ENCODE data around the gene NOL11.

The NOL11 gene

DNA sequence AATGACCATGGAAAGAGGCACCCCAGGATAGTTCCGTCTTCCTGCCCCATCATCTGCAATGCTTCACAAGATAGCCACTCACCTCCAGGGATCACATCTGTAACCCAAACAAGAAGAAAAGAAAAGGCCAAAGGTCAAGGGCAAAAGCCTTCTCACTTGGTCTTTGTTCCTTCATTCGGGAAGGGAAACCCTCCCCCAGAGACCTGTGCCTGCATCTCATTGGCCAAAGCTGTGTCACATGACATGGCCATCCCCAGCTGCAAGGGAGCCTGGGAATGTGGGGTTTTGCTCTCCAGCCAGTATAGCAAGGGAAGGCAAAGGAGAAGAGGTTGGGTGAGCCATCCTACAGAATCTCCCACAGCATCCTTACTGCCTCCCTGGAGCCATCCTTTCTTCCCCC lies 47.9 kb downstream of the NOL11 start:
- TF ChIP-seq, protein P1, sequence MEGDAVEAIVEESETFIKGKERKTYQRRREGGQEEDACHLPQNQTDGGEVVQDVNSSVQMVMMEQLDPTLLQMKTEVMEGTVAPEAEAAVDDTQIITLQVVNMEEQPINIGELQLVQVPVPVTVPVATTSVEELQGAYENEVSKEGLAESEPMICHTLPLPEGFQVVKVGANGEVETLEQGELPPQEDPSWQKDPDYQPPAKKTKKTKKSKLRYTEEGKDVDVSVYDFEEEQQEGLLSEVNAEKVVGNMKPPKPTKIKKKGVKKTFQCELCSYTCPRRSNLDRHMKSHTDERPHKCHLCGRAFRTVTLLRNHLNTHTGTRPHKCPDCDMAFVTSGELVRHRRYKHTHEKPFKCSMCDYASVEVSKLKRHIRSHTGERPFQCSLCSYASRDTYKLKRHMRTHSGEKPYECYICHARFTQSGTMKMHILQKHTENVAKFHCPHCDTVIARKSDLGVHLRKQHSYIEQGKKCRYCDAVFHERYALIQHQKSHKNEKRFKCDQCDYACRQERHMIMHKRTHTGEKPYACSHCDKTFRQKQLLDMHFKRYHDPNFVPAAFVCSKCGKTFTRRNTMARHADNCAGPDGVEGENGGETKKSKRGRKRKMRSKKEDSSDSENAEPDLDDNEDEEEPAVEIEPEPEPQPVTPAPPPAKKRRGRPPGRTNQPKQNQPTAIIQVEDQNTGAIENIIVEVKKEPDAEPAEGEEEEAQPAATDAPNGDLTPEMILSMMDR (IDR thresholded peaks at IDR 0.05), result no peak

DNA sequence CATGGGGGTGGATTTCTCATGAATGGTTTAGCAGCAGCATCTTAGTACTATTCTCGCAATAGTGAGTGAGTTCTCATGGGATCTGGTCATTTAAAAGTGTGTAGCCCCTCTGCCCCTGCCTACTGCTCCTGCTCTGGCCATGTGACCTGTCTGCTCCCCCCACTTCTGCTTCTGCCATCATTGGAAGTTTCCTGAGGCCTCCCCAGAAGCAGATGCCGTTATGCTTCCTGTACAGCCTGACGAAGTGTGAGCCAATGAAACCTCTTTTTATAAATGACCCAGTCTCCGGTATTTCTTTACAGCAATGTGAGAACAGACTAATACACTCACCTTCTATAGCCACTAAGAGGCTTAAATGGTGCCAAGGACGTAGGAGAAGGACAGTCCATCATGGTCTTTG lies 51.5 kb downstream of the NOL11 start:
- Mint-ChIP-seq H3K27ac (peak overlapping the region; percentile 17), H3K4me3 (no peak overlapping the region), H3K9me3 (no peaks in the 10 kb centered on the region), H3K36me3 (ENCODE audit: low read depth) (peaks cover 15% of the 10 kb centered on the region), H3K27me3 (ENCODE audit: low read depth, poor library complexity) (peaks cover 3% of the 10 kb centered on the region), H3K4me1 (no peaks in the 10 kb centered on the region)
- DNase-seq, result no peak
- TF ChIP-seq, protein P1 (IDR thresholded peaks at IDR 0.05), result no peak

More for the DNA sequence above, 47.9 kb downstream of the NOL11 start:
- Mint-ChIP-seq H3K9me3 (no peaks in the 10 kb centered on the region), H3K4me3 (no peak overlapping the region), H3K27me3 (ENCODE audit: low read depth, poor library complexity) (peaks cover 6% of the 10 kb centered on the region), H3K27ac (no peak overlapping the region), H3K36me3 (ENCODE audit: low read depth) (peaks cover 19% of the 10 kb centered on the region), H3K4me1 (no peaks in the 10 kb centered on the region)
- DNase-seq, result no peak

DNA sequence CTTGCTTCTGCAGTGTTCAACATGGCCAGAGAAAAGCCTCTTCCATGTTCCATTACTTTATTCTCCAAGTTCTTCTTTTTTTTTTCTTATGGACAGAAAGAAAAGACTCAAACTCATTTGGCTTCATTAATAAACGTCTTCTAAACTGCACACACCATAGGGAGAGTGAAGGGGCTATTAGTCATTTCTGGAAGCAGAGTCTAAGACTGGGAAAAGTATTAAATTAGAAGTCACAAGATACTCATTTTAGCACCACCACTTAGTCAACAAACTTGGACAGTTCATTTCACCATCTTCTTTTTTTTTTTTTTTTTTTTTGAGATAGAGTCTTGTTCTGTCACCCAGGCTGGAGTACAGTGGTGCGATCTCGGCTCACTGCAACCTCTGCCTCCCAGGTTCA lies 52.8 kb downstream of the NOL11 start:
- Mint-ChIP-seq H3K27me3 (ENCODE audit: low read depth, poor library complexity) (peaks cover 3% of the 10 kb centered on the region), H3K4me1 (no peaks in the 10 kb centered on the region)

DNA sequence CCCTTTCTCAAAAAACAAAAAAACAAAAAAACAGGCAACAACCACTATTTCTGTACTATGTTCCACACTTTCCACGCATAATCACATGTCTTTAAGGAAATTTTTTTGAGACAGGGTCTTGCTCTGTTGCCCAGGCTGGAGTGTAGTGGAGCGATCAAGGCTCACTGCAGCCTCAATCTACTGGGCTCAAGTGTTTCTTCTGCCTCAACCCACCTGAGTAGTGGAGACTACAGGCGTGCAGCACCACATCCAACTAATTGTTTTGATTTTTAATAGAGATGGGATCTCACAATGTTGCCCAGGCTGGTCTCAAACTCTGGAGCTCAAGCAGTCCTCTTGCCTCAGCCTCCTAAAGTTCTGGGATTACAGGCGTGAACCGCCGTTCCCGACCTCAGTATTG lies 54.9 kb downstream of the NOL11 start:
- Mint-ChIP-seq H3K27ac (no peak overlapping the region), H3K9me3 (no peaks in the 10 kb centered on the region), H3K4me1 (no peaks in the 10 kb centered on the region), H3K27me3 (ENCODE audit: low read depth, poor library complexity) (no peaks in the 10 kb centered on the region), H3K4me3 (no peak overlapping the region), H3K36me3 (ENCODE audit: low read depth) (no peaks in the 10 kb centered on the region)
- TF ChIP-seq, protein P1 (IDR thresholded peaks at IDR 0.05), result no peak
- no peak for DNase-seq

More for the DNA sequence above, 52.8 kb downstream of the NOL11 start:
- peaks cover 10% of the 10 kb centered on the region for H3K36me3 Mint-ChIP-seq (ENCODE audit: low read depth)
- H3K4me3 Mint-ChIP-seq, result no peak overlapping the region
- H3K27ac Mint-ChIP-seq, result no peak overlapping the region
- H3K9me3 Mint-ChIP-seq, result no peaks in the 10 kb centered on the region
- DNase-seq, result no peak
- TF ChIP-seq, protein P1 (IDR thresholded peaks at IDR 0.05), result no peak

DNA sequence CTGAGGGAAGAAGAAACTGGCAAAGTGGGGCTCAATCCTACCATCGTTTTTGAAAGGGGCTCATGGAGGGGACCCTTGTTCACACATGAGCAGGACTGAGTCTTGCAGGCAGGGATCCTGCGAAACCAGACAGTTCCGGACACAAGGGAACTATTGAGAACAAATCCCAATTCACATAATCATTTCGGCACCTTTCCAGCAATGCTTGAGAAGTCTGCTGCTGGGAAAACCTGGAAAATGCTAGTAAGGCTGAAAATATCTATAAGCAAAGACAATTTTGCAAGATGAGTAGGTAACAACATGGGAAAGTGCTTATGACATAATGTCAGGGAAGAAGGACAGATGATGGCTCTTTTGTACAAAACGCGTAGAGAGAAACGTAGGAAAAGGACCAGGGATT lies 55.5 kb downstream of the NOL11 start:
- H3K36me3 Mint-ChIP-seq (ENCODE audit: low read depth), result no peaks in the 10 kb centered on the region
- H3K4me1 Mint-ChIP-seq, result no peaks in the 10 kb centered on the region
- no peaks in the 10 kb centered on the region for H3K27me3 Mint-ChIP-seq (ENCODE audit: low read depth, poor library complexity)
- DNase-seq, result no peak
- H3K4me3 Mint-ChIP-seq, result no peak overlapping the region
- no peaks in the 10 kb centered on the region for H3K9me3 Mint-ChIP-seq
- TF ChIP-seq, protein P1 (IDR thresholded peaks at IDR 0.05), result no peak
- H3K27ac Mint-ChIP-seq, result peak overlapping the region; percentile 71

DNA sequence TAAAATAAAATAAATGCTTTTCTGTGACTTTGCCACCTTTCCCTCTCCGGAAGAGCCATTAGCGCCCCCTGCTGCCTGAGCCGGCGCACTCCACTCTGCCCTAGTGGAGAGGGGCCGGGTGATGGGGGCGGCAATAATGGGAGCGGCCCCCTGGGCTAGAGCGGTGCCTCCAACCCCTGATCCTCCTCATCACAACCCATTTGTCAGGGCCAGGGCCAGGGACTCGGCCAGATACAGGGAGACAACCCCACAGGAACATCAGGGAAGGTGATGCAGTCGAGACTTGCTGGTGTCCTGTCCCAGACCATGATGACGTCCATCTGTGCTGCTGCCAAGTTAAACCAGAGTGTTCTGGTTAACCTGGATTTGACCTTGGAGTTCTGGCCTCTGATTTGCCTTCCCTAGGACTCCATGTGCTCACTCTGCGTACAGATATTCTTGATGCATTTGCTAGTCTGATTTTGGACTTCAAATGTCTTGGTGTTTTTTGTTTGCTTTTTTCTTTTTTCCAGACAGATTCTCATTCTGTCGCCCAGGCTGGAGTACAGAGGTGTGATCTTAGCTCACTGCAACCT lies 61.4 kb downstream of the NOL11 start:
- DNase-seq, result peak; percentile 45
- Mint-ChIP-seq H3K27me3 (ENCODE audit: low read depth, poor library complexity) (peaks cover 4% of the 10 kb centered on the region), H3K36me3 (ENCODE audit: low read depth) (no peaks in the 10 kb centered on the region)

More for the DNA sequence above, 61.4 kb downstream of the NOL11 start:
- Mint-ChIP-seq H3K9me3 (no peaks in the 10 kb centered on the region), H3K27ac (no peak overlapping the region), H3K4me3 (no peak overlapping the region), H3K4me1 (peaks cover 4% of the 10 kb centered on the region)
- TF ChIP-seq, protein P1 (IDR thresholded peaks at IDR 0.05), result peak; percentile 59

Measured in nephron progenitor cell (in vitro differentiated cells).